GM18909 (cell line): Measurements from ENCODE around the gene YIPF1.
"Not testable (repeated sequence)": the region's sequence is repeated elsewhere in the genome, so short reads cannot be mapped to it uniquely, and the experiment has no call there.

Experiments
- ATAC-seq: cut with Tn5 transposase; IDR thresholded peaks from one replicate; pipeline ENCODE4 v1.9.1; 2021; ENCODE audit warnings: mild to moderate bottlenecking; ENCODE audit not compliant: unreplicated experiment, poor library complexity

YIPF1 gene

GRCh38 chr1:53896635-53897229 is 7.1 kb upstream of the YIPF1 start:
- ATAC-seq = no peak

- ATAC-seq = no peak
Observed at GRCh38 chr1:53895421-53895820, 5.8 kb upstream of the YIPF1 start.

GRCh38 chr1:53894644-53895043 is 5.0 kb upstream of the YIPF1 start:
- ATAC-seq = no peak

- ATAC-seq = no peak
Observed at GRCh38 chr1:53893999-53894636, 4.5 kb upstream of the YIPF1 start, which contains the start of gene DIO1. TSS of gene DIO1 (plus strand) at chr1:53894187. CDS start at chr1:53894211, 24 bp downstream.

- ATAC-seq = no peak
Observed at GRCh38 chr1:53892911-53893310, 3.3 kb upstream of the YIPF1 start.

GRCh38 chr1:53891678-53892077 is 2.1 kb upstream of the YIPF1 start:
- ATAC-seq = no peak

- ATAC-seq = no peak
Observed at GRCh38 chr1:53891018-53891417, 1.4 kb upstream of the YIPF1 start.

GRCh38 chr1:53890522-53890941 is 935 bp upstream of the YIPF1 start:
- no peak for ATAC-seq

- ATAC-seq = no peak
Observed at GRCh38 chr1:53888681-53889080, 916 bp downstream of the YIPF1 start.

- not testable (repeated sequence) for ATAC-seq
Observed at GRCh38 chr1:53883600-53883999, 6.0 kb downstream of the YIPF1 start.

- ATAC-seq = not testable (repeated sequence)
Observed at GRCh38 chr1:53881853-53882252, 7.7 kb downstream of the YIPF1 start.

GRCh38 chr1:53878492-53879105 is 11.0 kb downstream of the YIPF1 start:
- no peak for ATAC-seq

- not testable (repeated sequence) for ATAC-seq
Observed at GRCh38 chr1:53875150-53875549, 14.4 kb downstream of the YIPF1 start.

GRCh38 chr1:53871773-53872484 is 17.7 kb downstream of the YIPF1 start:
- ATAC-seq = no peak

- ATAC-seq = no peak
Observed at GRCh38 chr1:53871221-53871620, 18.4 kb downstream of the YIPF1 start.

GRCh38 chr1:53869454-53870117 is 20.0 kb downstream of the YIPF1 start:
- ATAC-seq = no peak

GRCh38 chr1:53868565-53868964 is 21.0 kb downstream of the YIPF1 start:
- no peak for ATAC-seq

- no peak for ATAC-seq
Observed at GRCh38 chr1:53862507-53862906, 27.1 kb downstream of the YIPF1 start.

- ATAC-seq = no peak
Observed at GRCh38 chr1:53860967-53861411, 28.6 kb downstream of the YIPF1 start.

GRCh38 chr1:53851571-53852285 is 37.9 kb downstream of the YIPF1 start:
- ATAC-seq = no peak
